IMR-90 (cell line): Measurements from ENCODE around the gene ASS1. TPM values are rescaled to one million over a fixed set of nuclear protein-coding genes. Genes with fewer than 3 reads are reported as not detected.

ENCODE experiments used
- ATAC-seq: fragments of 200-7000 bp; cut with Tn5 transposase; 2 replicates; pipeline ENCODE4 v1.9.1; 2020; ENCODE audit warnings: low read depth, mild to moderate bottlenecking, moderate library complexity
- BruUV-seq: library from RNA; stranded (reverse); fragments of 400-500 nt; replicated peaks from 2 replicates; lab custom pipeline; 2021; lab: Mats Ljungman, UMichigan
- CTCF ChIA-PET: fragments of 300-600 bp; formaldehyde crosslinking; extraction: SDS; loops from one replicate; lab custom pipeline; 2021; ENCODE audit warnings: antibody characterized with exemption; lab: Yijun Ruan, JAX
- POLR2A ChIA-PET: fragments of 300-600 bp; sonication (Branson Sonifier 250); formaldehyde crosslinking; loops from one replicate; lab custom pipeline; 2022; ENCODE audit warnings: antibody characterized with exemption; ENCODE audit not compliant: unreplicated experiment; lab: Charles Lee
- DNase-seq: peaks from one replicate; pipeline ENCODE4 v3.0.0; 2013
- H2AFZ ChIP-seq: replicated peaks from 2 replicates; pipeline ENCODE3; 2013; ENCODE audit warnings: low read length, mild to moderate bottlenecking; ENCODE audit not compliant: poor library complexity
- H2AK5ac ChIP-seq: 2 replicates; pipeline ENCODE4 v1.6.1; 2013; ENCODE audit warnings: low read depth, low read length, inconsistent platforms
- H2AK9ac ChIP-seq: replicated peaks from 2 replicates; pipeline ENCODE3; 2013; ENCODE audit warnings: mild to moderate bottlenecking, low read depth, low read length, moderate library complexity; ENCODE audit not compliant: poor library complexity
- H2BK120ac ChIP-seq: 2 replicates; pipeline ENCODE4 v1.6.1; 2013; ENCODE audit warnings: low read depth, low read length, inconsistent platforms
- H2BK15ac ChIP-seq: 3 replicates; pipeline ENCODE4 v1.6.1; 2013; ENCODE audit warnings: low read depth, low read length, inconsistent platforms
- H2BK20ac ChIP-seq: 2 replicates; pipeline ENCODE4 v1.6.1; 2013; ENCODE audit warnings: low read depth, mild to moderate bottlenecking, inconsistent platforms, low read length, moderate library complexity
- H2BK5ac ChIP-seq: 2 replicates; pipeline ENCODE4 v1.6.1; 2013; ENCODE audit warnings: mild to moderate bottlenecking, low read depth, low read length, inconsistent platforms; ENCODE audit not compliant: poor library complexity, severe bottlenecking
- H3K14ac ChIP-seq: replicated peaks from 2 replicates; pipeline ENCODE4 v1.6.1; 2013; ENCODE audit warnings: low read depth, low read length, inconsistent platforms
- H3K18ac ChIP-seq: 2 replicates; pipeline ENCODE4 v1.6.1; 2013; ENCODE audit warnings: low read depth, low read length, control low read depth
- H3K23ac ChIP-seq: 2 replicates; pipeline ENCODE4 v1.6.1; 2013; ENCODE audit warnings: low read depth, low read length, inconsistent platforms
- H3K27ac ChIP-seq: 2 replicates; pipeline ENCODE4 v1.5.1; 2013; ENCODE audit warnings: mild to moderate bottlenecking, control low read depth, low read length; ENCODE audit not compliant: insufficient read depth
- H3K27me3 ChIP-seq: 2 replicates; pipeline ENCODE4 v1.6.1; 2013; ENCODE audit warnings: low read length; ENCODE audit not compliant: control insufficient read depth, insufficient read depth
- H3K36me3 ChIP-seq: 2 replicates; pipeline ENCODE4 v1.6.1; 2013; ENCODE audit warnings: low read length, mixed read lengths; ENCODE audit not compliant: control insufficient read depth, insufficient read depth
- H3K4ac ChIP-seq: 2 replicates; pipeline ENCODE4 v1.6.1; 2013; ENCODE audit warnings: low read depth, low read length, inconsistent platforms
- H3K4me1 ChIP-seq: 2 replicates; pipeline ENCODE4 v1.6.1; 2013; ENCODE audit warnings: low read length, mixed read lengths; ENCODE audit not compliant: control insufficient read depth, insufficient read depth
- H3K4me2 ChIP-seq: 2 replicates; pipeline ENCODE4 v1.6.1; 2013; ENCODE audit warnings: low read depth, mild to moderate bottlenecking, control low read depth, low read length, moderate library complexity
- H3K4me3 ChIP-seq: 2 replicates; pipeline ENCODE4 v1.5.1; 2013; ENCODE audit warnings: low read depth, mild to moderate bottlenecking, control low read depth, low read length, moderate library complexity; ENCODE audit not compliant: insufficient read depth
- H3K56ac ChIP-seq: 2 replicates; pipeline ENCODE4 v1.6.1; 2013; ENCODE audit warnings: low read length, inconsistent platforms; ENCODE audit not compliant: insufficient read depth; ENCODE audit errors: extremely low read depth
- H3K79me1 ChIP-seq, 2 experiments: 2 replicates each; pipeline ENCODE4 v1.6.1; 2013; ENCODE audit warnings: low read length in 2 of 2, inconsistent platforms in 1 of 2, low read depth in 1 of 2
- H3K9ac ChIP-seq: 2 replicates; pipeline ENCODE4 v1.6.1; 2013; ENCODE audit warnings: low read depth, low read length, control low read depth
- H3K9me1 ChIP-seq: 2 replicates; pipeline ENCODE4 v1.6.1; 2013; ENCODE audit warnings: low read length, inconsistent platforms; ENCODE audit not compliant: insufficient read depth
- H3K9me3 ChIP-seq: 2 replicates; pipeline ENCODE4 v1.6.1; 2013; ENCODE audit warnings: low read length; ENCODE audit not compliant: control insufficient read depth, insufficient read depth
- H4K20me1 ChIP-seq: 2 replicates; pipeline ENCODE4 v1.6.1; 2013; ENCODE audit warnings: low read length, inconsistent platforms; ENCODE audit not compliant: insufficient read depth
- H4K5ac ChIP-seq: 2 replicates; pipeline ENCODE4 v1.6.1; 2013; ENCODE audit warnings: mild to moderate bottlenecking, low read depth, low read length, control low read depth
- H4K8ac ChIP-seq, 2 experiments: 2 replicates each; pipeline ENCODE4 v1.6.1; 2013; ENCODE audit warnings: low read depth in 2 of 2, low read length in 2 of 2, control low read depth in 1 of 2, inconsistent platforms in 1 of 2
- H4K91ac ChIP-seq: 2 replicates; pipeline ENCODE4 v1.6.1; 2013; ENCODE audit warnings: low read depth, low read length, inconsistent platforms; ENCODE audit not compliant: insufficient read depth
- BHLHE40 ChIP-seq: fragments of 150-350 bp; IDR thresholded peaks from 2 replicates; pipeline ENCODE4 v1.6.1; 2016; ENCODE audit warnings: mild to moderate bottlenecking, low read depth, low read length
- CEBPB ChIP-seq: IDR thresholded peaks from 2 replicates; pipeline ENCODE4 v1.6.1; 2012; ENCODE audit warnings: low read depth, low read length, improper control_type of control experiment
- CHD1 ChIP-seq: IDR thresholded peaks from 2 replicates; pipeline ENCODE4 v1.6.1; 2012; ENCODE audit warnings: low read depth, low read length, improper control_type of control experiment
- ELK1 ChIP-seq: fragments of 150-350 bp; IDR thresholded peaks from 2 replicates; pipeline ENCODE4 v1.6.1; 2016; ENCODE audit warnings: low read depth, mild to moderate bottlenecking, low read length, moderate library complexity, borderline replicate concordance
- FOS ChIP-seq: fragments of 150-350 bp; IDR thresholded peaks from 2 replicates; pipeline ENCODE4 v1.6.1; 2016; ENCODE audit warnings: low read depth, low read length
- MAFK ChIP-seq: IDR thresholded peaks from 2 replicates; pipeline ENCODE4 v1.6.1; 2012; ENCODE audit warnings: low read depth, low read length, improper control_type of control experiment
- MAZ ChIP-seq: IDR thresholded peaks from 2 replicates; pipeline ENCODE4 v1.6.1; 2012; ENCODE audit warnings: low read depth, mild to moderate bottlenecking, low read length, improper control_type of control experiment, moderate library complexity, borderline replicate concordance
- MXI1 ChIP-seq: IDR thresholded peaks from 2 replicates; pipeline ENCODE4 v1.6.1; 2012; ENCODE audit warnings: low read depth, mild to moderate bottlenecking, low read length, moderate library complexity, borderline replicate concordance
- NFE2L2 ChIP-seq: fragments of 150-350 bp; IDR thresholded peaks from 2 replicates; pipeline ENCODE4 v1.6.1; 2016; ENCODE audit warnings: low read depth, mild to moderate bottlenecking, low read length
- POLR2A ChIP-seq: IDR thresholded peaks from 2 replicates; pipeline ENCODE4 v1.6.1; 2012; ENCODE audit warnings: mild to moderate bottlenecking, low read depth, low read length
- RAD21 ChIP-seq: IDR thresholded peaks from 2 replicates; pipeline ENCODE4 v1.6.1; 2012; ENCODE audit warnings: low read length, improper control_type of control experiment
- RCOR1 ChIP-seq: IDR thresholded peaks from 2 replicates; pipeline ENCODE4 v1.6.1; 2012; ENCODE audit warnings: mild to moderate bottlenecking, low read length, improper control_type of control experiment; ENCODE audit not compliant: insufficient replicate concordance
- SMC3 ChIP-seq: fragments of 150-350 bp; IDR thresholded peaks from 2 replicates; pipeline ENCODE4 v1.6.1; 2016; ENCODE audit warnings: low read depth, mild to moderate bottlenecking, antibody characterized with exemption, low read length, moderate library complexity
- USF2 ChIP-seq: fragments of 150-350 bp; IDR thresholded peaks from 2 replicates; pipeline ENCODE4 v1.6.1; 2017; ENCODE audit warnings: mild to moderate bottlenecking, antibody characterized with exemption, low read length, low read depth
- WGBS, 2 experiments: methylation state at CpG; one replicate each; pipeline versions ENCODE4 v1.1.5 to v1.1.7; 2013; ENCODE audit warnings: missing lambda C conversion rate in 2 of 2; ENCODE audit not compliant: insufficient read length in 1 of 2; ENCODE audit errors: extremely low coverage in 2 of 2; 5-methylcytosine and 5-hydroxymethylcytosine counted together
- dilution Hi-C: fragments of 300-500 bp; cut with HindIII; formaldehyde crosslinking; loops from one replicate; pipeline ENCODE4 v1.14.3; 2018; ENCODE audit warnings: low sequenced_read_pairs; ENCODE audit not compliant: unreplicated experiment
- in situ Hi-C: fragments of 300-500 bp; cut with MboI; formaldehyde crosslinking; loops from 3 replicates; pipeline ENCODE4 v1.14.3; 2019; ENCODE audit warnings: low sequenced_read_pairs, inconsistent platforms, mixed read lengths
- intact Hi-C: fragments of 100-400 bp; cut with micrococcal nuclease; formaldehyde crosslinking; loops from 2 replicates; pipeline ENCODE4 v1.10.0; 2022
- polyA plus RNA-seq, 3 experiments: library from polyadenylated mRNA; depleted of rRNA; stranded (reverse); fragments of >200 nt; gene quantifications; 2 replicates each; pipeline ENCODE4 v1.2.3, GENCODE V29; 2012; ENCODE audit warnings: low replicate concordance in 1 of 3
- total RNA-seq: library from RNA; depleted of rRNA; stranded (reverse); fragments of >200 nt; gene quantifications from 2 replicates; pipeline ENCODE4 v1.2.3, GENCODE V29; 2012

ASS1 gene
- total and polyA plus RNA-seq, 2 of the 4 experiments (the other 2 are of a cell fraction), result 39.6 to 41.9 TPM

DNA sequence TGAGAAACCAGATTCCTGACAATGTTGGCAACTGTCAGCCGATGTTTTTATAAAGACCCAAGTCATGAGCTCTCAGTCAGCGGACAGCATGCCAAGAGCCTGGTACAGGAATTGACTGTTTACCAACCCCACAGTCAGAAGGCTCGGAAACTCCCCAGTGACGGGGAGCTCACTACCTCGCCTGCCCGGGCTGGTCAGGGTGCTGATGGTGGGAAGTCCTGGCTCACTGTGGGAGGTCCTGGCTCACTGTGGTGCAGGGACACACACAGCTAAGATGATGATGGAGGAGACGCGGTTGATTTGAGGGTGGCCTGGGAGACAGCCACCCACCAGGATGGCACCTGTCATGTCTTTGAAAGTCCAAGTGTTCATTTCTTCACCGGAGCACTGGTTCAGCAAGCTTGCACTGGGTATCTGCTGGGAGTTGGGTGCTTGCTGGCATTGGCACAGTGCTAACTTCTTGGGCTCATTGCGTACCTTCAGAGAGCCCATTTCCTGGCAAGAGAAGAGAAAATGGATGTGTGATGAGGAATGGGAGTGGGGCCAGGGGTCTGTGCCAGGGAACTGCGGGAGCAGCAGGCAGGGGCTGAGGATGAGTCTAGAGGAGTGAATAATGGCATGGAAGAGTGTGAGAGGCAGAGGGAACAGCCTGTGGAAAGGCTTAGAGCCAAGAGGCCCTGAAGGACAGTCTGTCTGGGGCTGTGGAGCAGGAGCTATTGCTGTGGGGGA is 15.3 kb downstream of the ASS1 start:
- ATAC-seq, result no peak
- Histone ChIP-seq H3K27me3 (peaks cover 9% of the 10 kb centered on the region), H2AK5ac (no peak overlapping the region), H3K23ac (no peak overlapping the region), H2AK9ac (no peak overlapping the region), H3K56ac (no peak overlapping the region), H3K9me1 (no peaks in the 10 kb centered on the region), H2BK120ac (no peak overlapping the region), H3K79me1 (no peaks in the 10 kb centered on the region), H3K4me1 (no peaks in the 10 kb centered on the region), H3K4ac (no peak overlapping the region), H3K4me3 (no peak overlapping the region), H4K8ac (no peak overlapping the region), H2BK5ac (no peak overlapping the region), H2BK20ac (no peak overlapping the region), H4K20me1 (peaks cover 8% of the 10 kb centered on the region), H3K18ac (no peak overlapping the region), H3K9me3 (no peaks in the 10 kb centered on the region), H2AFZ (no peak overlapping the region), H3K36me3 (no peaks in the 10 kb centered on the region), H3K27ac (no peak overlapping the region), H3K4me2 (no peak overlapping the region), H2BK15ac (no peak overlapping the region), H4K91ac (no peak overlapping the region), H3K9ac (no peak overlapping the region), H4K5ac (no peak overlapping the region), H3K14ac (no peak overlapping the region)
- TF ChIP-seq SMC3 (no peak), BHLHE40 (no peak), CEBPB (no peak), ELK1 (no peak), NFE2L2 (no peak), MAZ (no peak), RCOR1 (no peak), MAFK (no peak), POLR2A (no peak), FOS (no peak), CHD1 (no peak), MXI1 (no peak), RAD21 (no peak), USF2 (no peak)
- no peak for DNase-seq
- in situ Hi-C loops (no loop called here), intact Hi-C loops (no loop called here), dilution Hi-C loops (no loop called here)
- 77% methylated on average over 6 of the region's 11 CpGs; no CpG with 5 or more reads in 1 of the 2 experiments for WGBS, 2 experiments
- ChIA-PET POLR2A (no interaction called here), CTCF (interaction anchor here (1.4 to 1.9 kb wide), 2 partner anchors 222 to 224 kb away, joined by 7 read pairs; no protein-coding TSS in a partner anchor)
- no TSS peak for BruUV-seq
